Bladder microvascular endothelial cell (primary cell): ENCODE data around the gene CLDN6. TPM values are rescaled to one million over a fixed set of nuclear protein-coding genes. Genes with fewer than 3 reads are reported as not detected.

ENCODE experiments used
- total RNA-seq: library from RNA; depleted of rRNA; stranded (reverse); fragments of >200 nt; gene quantifications from 2 replicates; pipeline ENCODE4 v1.2.3, GENCODE V29; 2014

Gene CLDN6, protein sequence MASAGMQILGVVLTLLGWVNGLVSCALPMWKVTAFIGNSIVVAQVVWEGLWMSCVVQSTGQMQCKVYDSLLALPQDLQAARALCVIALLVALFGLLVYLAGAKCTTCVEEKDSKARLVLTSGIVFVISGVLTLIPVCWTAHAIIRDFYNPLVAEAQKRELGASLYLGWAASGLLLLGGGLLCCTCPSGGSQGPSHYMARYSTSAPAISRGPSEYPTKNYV
- 0.25 TPM in 1 of 2 replicates, not detected in the other for total RNA-seq

GRCh38 chr16:3017794-3018506 lies at the start of gene CLDN6:
TSS of gene CLDN6 (minus strand) at chr16:3018183. CDS start at chr16:3016021, 2,162 bp downstream.

DNA sequence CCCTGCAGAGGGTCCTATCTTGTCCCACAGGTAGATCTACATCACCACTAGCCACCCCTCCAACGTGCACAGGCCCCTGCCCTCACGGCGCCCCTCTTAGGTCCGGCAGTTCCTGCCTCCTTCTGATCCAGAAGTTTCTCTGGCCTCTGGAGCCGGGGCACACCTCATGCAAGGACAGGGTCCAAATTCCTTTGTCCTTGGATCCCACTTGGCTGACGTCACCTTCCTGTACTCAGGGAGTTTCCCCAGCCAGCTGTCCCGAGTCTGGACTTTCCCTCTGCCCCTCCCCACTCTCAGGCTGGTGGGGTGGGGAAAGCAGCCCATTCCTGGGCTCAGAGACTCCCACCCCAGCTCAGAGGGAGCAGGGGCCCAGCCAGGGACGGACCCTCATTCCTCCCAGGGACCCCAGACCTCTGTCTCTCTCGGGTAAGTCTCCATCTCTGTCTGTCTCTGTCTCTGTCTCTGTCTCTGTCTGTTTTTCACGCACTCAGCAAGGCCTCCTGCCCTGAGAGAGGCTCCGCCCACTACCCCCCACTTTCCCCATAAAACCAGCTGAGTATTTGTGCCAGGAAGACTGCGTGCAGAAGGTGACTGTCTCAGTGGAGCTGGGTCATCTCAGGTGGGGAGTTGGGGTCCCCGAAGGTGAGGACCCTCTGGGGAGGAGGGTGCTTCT lies 47.2 kb upstream of the CLDN6 start, which contains the start of gene IL32:
Gene IL32 (plus strand): TSS at position 572 of the 673 bp plus-strand sequence. CDS start 172 bp downstream, outside the sequence.

GRCh38 chr16:3045758-3046640 lies 28.0 kb upstream of the CLDN6 start, which contains the start of gene MMP25:
TSS of gene MMP25 (plus strand) at chr16:3046561. CDS start at chr16:3046918, 357 bp downstream.

DNA sequence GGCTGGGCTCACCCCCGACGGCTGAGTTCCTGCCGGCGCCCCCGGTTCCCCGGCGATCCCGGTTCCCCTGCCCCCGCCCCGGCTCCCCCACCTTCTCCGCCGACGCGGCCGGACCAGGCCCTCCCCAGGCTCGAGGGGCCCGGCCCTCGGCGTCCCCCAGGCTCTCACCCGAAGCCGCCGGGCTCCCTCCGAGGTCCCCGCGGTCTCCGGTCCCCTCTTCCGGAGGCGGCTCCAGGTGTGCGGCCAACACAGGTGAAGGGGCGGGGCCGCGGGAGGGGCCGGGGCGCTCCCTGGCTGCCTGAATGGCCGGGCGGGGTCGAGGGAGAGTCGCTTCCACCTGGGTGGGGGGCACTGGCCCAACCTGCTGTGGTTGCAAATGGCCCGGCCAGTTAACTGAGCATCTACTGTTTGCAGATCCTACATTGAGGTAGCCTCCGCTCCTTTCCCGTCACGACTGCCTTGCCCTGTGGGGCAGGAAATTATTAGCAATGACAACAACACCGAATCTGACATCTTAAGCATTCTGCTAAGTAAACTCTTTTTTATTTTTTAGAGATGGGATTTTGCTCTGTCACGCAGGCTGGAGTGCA lies 18.8 kb upstream of the CLDN6 start, which contains the start of gene BICDL2:
Gene BICDL2 (minus strand): TSS at position 219 of the 590 bp plus-strand sequence. CDS start 1,448 bp downstream, outside the sequence.

DNA sequence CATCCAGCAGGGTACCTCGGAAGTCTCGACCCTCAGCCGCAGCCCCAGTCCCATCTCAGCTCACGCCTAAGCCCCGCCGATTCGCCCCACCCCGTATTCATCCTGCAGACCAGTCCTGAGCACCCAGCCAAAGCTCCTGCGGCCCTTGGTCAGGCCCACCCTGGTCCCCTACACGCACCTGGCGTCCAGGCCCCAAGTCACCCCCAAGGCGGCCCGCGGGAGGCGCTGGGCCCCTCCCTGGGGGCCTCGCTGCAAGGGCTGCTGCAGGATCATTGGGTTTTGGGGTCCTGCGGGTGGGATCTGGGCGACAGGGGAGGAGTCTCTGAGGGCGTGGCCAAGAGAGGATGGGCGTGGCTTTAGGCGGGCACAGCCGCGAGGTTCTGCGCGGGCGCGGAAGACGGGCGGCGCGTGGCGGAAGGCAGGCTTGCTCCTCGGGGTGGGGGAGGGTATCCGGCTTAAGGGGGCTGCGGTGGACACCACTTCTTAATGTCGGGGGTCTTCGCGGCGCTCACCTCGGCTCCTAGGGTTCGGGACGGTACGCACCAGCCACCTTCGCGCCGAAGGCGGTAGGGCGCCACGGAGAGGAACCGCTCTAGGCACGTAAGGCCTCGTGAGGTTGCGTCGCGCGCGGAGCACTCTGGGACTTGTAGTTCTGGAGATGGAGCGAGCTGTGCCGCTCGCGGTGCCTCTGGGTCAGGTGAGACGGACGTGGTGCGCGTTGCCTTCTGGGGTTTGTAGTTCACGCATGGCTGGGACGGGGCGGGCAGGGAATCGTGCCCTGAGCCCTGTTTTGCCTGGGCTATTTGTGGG lies 5.9 kb upstream of the CLDN6 start, which contains the start of the genes HCFC1R1 and THOC6:
Gene HCFC1R1 (minus strand): TSS at position 274 of the 810 bp plus-strand sequence. CDS start 1 bp downstream, at position 273.
Gene THOC6 (plus strand): TSS at position 367 of the 810 bp plus-strand sequence. CDS start 292 bp downstream, at position 659.

GRCh38 chr16:3020247-3020603 lies 2.2 kb upstream of the CLDN6 start, which contains the start of gene TNFRSF12A:
TSS of gene TNFRSF12A (plus strand) at chr16:3020368. CDS start at chr16:3020398, 30 bp downstream.

GRCh38 chr16:3012828-3013420 lies 5.1 kb downstream of the CLDN6 start, which contains the start of gene CLDN9:
TSS of gene CLDN9 (plus strand) at chr16:3012923. CDS start at chr16:3013363, 440 bp downstream.

DNA sequence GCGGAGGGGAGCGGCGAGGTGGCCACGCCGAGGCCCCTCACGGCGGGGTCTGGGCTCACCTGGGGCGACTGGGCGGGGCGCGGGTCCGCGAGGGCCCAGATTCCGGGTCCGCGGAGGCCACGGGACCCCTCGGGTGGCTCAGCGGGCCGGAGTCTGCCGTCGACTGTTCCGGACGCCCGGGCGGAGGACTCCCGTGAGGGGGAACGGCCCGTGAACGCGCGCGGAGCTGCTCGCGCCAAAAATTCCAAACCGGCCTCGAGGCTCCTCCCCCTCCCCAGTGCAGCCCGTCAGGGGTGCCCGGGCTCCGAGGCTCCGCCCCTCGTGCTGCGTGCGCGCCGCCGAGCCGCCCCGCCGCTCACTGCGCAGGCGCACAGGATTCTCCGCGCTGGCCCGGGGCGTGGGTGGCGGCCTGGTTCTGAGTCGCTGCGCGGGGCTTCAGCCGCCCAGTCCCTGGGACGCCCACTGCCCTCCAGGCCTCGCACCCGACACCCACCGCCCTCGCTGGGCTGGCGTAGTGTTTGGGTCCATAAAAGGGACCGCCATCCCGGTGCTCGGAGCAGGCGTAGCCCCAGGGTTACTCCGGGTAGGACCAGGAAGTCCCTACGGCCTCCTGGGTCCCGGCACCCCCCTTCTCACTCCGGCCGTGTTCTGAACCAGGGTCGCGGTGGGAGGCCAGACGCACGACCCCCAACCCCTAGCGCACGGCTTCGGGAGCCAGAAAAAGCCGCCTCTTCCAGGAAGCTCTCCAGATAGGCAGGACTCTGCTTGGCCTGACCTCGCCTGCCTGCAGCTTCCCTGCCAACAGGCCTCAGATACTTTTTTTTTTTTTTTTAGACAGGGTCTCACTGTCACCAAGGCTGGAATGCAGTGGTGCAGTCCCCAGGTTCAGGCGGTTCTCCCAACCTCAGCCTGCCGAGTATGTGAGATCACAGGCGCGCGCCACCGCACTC lies 37.5 kb downstream of the CLDN6 start, which contains the start of gene PKMYT1:
Gene PKMYT1 (minus strand): TSS at position 220 of the 950 bp plus-strand sequence. CDS start 789 bp downstream, outside the sequence.

DNA sequence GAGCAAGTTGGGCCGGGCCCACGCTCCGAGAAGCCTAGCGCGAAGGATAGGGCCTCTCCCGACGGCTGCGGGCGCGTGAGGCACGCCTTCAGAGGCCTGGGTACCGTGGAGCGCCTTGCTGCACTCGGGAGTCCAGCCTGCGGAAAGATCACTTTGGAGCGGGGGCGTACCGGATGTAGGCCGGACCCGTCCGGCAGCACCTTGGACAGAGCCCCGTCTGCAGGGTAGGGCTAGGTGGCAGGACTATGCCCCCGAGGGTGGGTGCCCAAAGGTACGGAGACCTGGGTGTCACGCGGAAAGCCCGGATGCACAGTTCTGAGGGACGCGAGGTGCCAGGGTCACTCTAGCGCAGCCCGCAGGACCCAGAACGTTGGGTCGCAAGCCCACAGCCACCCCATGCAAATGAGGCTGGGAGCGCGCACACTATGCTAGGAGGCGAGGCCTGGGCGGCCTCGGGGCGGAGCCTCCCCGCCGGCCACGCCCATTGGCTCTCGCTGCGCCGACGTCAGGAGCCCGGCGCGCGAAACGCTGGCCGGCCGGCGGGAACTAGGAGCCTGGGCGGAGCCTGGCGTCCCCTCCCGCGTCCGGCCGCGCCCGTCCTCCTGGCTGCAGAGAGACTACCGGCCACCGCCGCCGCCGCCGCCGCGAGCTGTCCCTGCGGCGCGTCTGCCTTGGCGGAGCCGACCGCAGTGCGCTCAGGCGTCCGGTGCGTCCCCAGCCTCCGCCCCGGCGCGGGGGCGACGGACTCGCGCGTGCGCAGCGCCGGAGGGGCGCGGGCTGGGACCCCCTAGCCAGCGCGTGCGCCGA lies 49.0 kb downstream of the CLDN6 start, which contains the start of gene PAQR4:
Gene PAQR4 (plus strand): TSS at position 611 of the 807 bp plus-strand sequence. CDS start 327 bp downstream, outside the sequence.

Other genes with a start within 250 kb of the CLDN6 start
- gene ELOB, start 240.9 kb downstream of the CLDN6 start, total RNA-seq, result 227 and 361 TPM in 2 replicates
- not detected in 2 replicates for gene PRSS33, start 230.6 kb downstream of the CLDN6 start, total RNA-seq
- not detected in 2 replicates for gene PRSS41, start 219.7 kb downstream of the CLDN6 start, total RNA-seq
- 0.32 and 1.7 TPM in 2 replicates for gene PRSS21, start 200.9 kb downstream of the CLDN6 start, total RNA-seq
- 0.44 and 0.65 TPM in 2 replicates for gene ZG16B, start 187.9 kb downstream of the CLDN6 start, total RNA-seq
- gene PRSS22, start 160.0 kb downstream of the CLDN6 start, total RNA-seq, result not detected in 2 replicates
- 32.2 and 59.3 TPM in 2 replicates for gene FLYWCH2, start 135.0 kb downstream of the CLDN6 start, total RNA-seq
- gene FLYWCH1, start 106.3 kb downstream of the CLDN6 start, total RNA-seq, result 31.2 and 36.3 TPM in 2 replicates
- not detected in 2 replicates for gene KREMEN2, start 53.9 kb downstream of the CLDN6 start, total RNA-seq
- gene PAQR4, start 48.8 kb downstream of the CLDN6 start, total RNA-seq, result 11.3 and 13.3 TPM in 2 replicates
- 5.0 and 6.6 TPM in 2 replicates for gene PKMYT1, start 37.7 kb downstream of the CLDN6 start, total RNA-seq
- not detected in 2 replicates for gene CLDN9, start 5.3 kb downstream of the CLDN6 start, total RNA-seq
- gene TNFRSF12A, start 2.2 kb upstream of the CLDN6 start, total RNA-seq, result 61.0 and 186 TPM in 2 replicates
- 3.8 and 6.0 TPM in 2 replicates for gene HCFC1R1, start 5.8 kb upstream of the CLDN6 start, total RNA-seq
- gene THOC6, start 5.9 kb upstream of the CLDN6 start, total RNA-seq, result 18.6 and 24.1 TPM in 2 replicates
- not detected in 2 replicates for gene BICDL2, start 18.8 kb upstream of the CLDN6 start, total RNA-seq
- under 0.01 and 0.06 TPM in 2 replicates for gene MMP25, start 28.4 kb upstream of the CLDN6 start, total RNA-seq
- gene IL32, start 47.5 kb upstream of the CLDN6 start, total RNA-seq, result 105 and 319 TPM in 2 replicates
- gene ZSCAN10, start 81.1 kb upstream of the CLDN6 start, total RNA-seq, result not detected in 2 replicates
- 15.6 and 27.2 TPM in 2 replicates for gene ZNF205, start 94.4 kb upstream of the CLDN6 start, total RNA-seq
- gene ZNF213, start 116.8 kb upstream of the CLDN6 start, total RNA-seq, result 4.2 and 7.5 TPM in 2 replicates
- not detected in 2 replicates for gene OR1F1, start 170.0 kb upstream of the CLDN6 start, total RNA-seq
- gene ZNF200, start 217.0 kb upstream of the CLDN6 start, total RNA-seq, result 8.4 and 11.0 TPM in 2 replicates
- gene MEFV, start 238.4 kb upstream of the CLDN6 start, total RNA-seq, result 0.13 TPM in 1 of 2 replicates, not detected in the other